K562 (cell line): Measurements from ENCODE around the gene MBNL1. TPM values are rescaled to one million over a fixed set of nuclear protein-coding genes. Genes with fewer than 3 reads are reported as not detected.
A peak's percentile ranks its signal among the peaks of the same experiment; 100 is the strongest.

ENCODE experiments used
- CBX5 ChIP-seq: IDR thresholded peaks from 2 replicates; pipeline ENCODE4 v1.6.1; 2014; ENCODE audit warnings: low read depth, borderline replicate concordance
- GATA2 ChIP-seq: sonication (generic); formaldehyde crosslinking; IDR thresholded peaks from 2 replicates; pipeline ENCODE4 v1.4.0; 2020; ENCODE audit warnings: mild to moderate bottlenecking, missing genetic modification reagents
- KLF10 ChIP-seq: fragments of 250-450 bp; sonication (Bioruptor Pico); IDR thresholded peaks from 2 replicates; pipeline ENCODE4 v1.6.1; 2021; ENCODE audit warnings: matching md5 sums
- KLF6 ChIP-seq: fragments of 250-450 bp; sonication (Bioruptor Pico); IDR thresholded peaks from 2 replicates; pipeline ENCODE4 v1.4.0; 2020; ENCODE audit warnings: mild to moderate bottlenecking, moderate library complexity, borderline replicate concordance
- LARP7 ChIP-seq: fragments of 450-650 bp; IDR thresholded peaks from 2 replicates; pipeline ENCODE4 v1.6.1; 2016
- PHB2 ChIP-seq: fragments of 450-650 bp; IDR thresholded peaks from 2 replicates; pipeline ENCODE4 v1.6.1; 2017; ENCODE audit warnings: low read depth
- POLR2B ChIP-seq: fragments of 450-650 bp; IDR thresholded peaks from 2 replicates; pipeline ENCODE4 v1.6.1; 2018; ENCODE audit warnings: low read depth; ENCODE audit not compliant: partially characterized antibody
- SMARCA4 ChIP-seq: fragments of 450-650 bp; IDR thresholded peaks from 2 replicates; pipeline ENCODE4 v1.6.1; 2016
- SRSF1 ChIP-seq: fragments of 200-400 bp; formaldehyde crosslinking; IDR thresholded peaks from 2 replicates; pipeline ENCODE4 v1.6.1; 2017; ENCODE audit warnings: mild to moderate bottlenecking, low read depth, low read length, moderate library complexity
- STAG1 ChIP-seq: sonication (generic); formaldehyde crosslinking; IDR thresholded peaks from 2 replicates; pipeline ENCODE4 v1.5.0; 2020; ENCODE audit warnings: missing genetic modification reagents, borderline replicate concordance
- STAT5A ChIP-seq: IDR thresholded peaks from 2 replicates; pipeline ENCODE4 v1.6.1; 2012; ENCODE audit warnings: low read length, inconsistent platforms, borderline replicate concordance
- ZFPM2 ChIP-seq: fragments of 250-450 bp; sonication (Bioruptor Pico); IDR thresholded peaks from 2 replicates; pipeline ENCODE4 v1.5.1; 2022; ENCODE audit warnings: mild to moderate bottlenecking
- ZNF644 ChIP-seq: fragments of 200-800 bp; sonication (Bioruptor generic); IDR thresholded peaks from 2 replicates; pipeline ENCODE4 v1.6.1; 2016; ENCODE audit warnings: low read depth, missing genetic modification characterization, missing compliant biosample characterization
- ZNF79 ChIP-seq: fragments of 250-450 bp; sonication (Bioruptor Pico); IDR thresholded peaks from 2 replicates; pipeline ENCODE4 v1.4.0; 2020; ENCODE audit warnings: low read depth, mild to moderate bottlenecking, moderate library complexity
- polyA plus RNA-seq, 8 experiments: library from polyadenylated mRNA; depleted of rRNA in 4 of 8; stranded (reverse) in 5 of 8; unstranded in 3 of 8; fragments of >200 nt; fragmentation: Nextera tagmentation in 2 of 8; fragmentation: Illumina TruSeq in 1 of 8; extraction: Ambion mirVana in 2 of 8; extraction: Trizol in 1 of 8; gene quantifications; 2 replicates each; pipeline versions ENCODE4 v1.2.1 to v1.2.3, GENCODE V29; 2011 to 2014; ENCODE audit warnings: inconsistent platforms in 1 of 8, missing spikeins in 1 of 8
- total RNA-seq, 7 experiments: library from RNA; depleted of rRNA in 6 of 7; stranded (reverse); fragments of >200 nt in 6 of 7; fragmentation: Illumina TruSeq in 2 of 7; extraction: Trizol in 2 of 7; gene quantifications; 2 replicates each; pipeline versions ENCODE4 v1.2.1 to v1.2.3, GENCODE V29; 2011 to 2021; ENCODE audit warnings: low replicate concordance in 1 of 7
- TF ChIP-seq, protein P1 (sequence below), 2 experiments: IDR thresholded peaks in 1 of 2; conservative IDR thresholded peaks in 1 of 2; 2 replicates each; pipeline ENCODE4 v1.6.1; 2016; ENCODE audit warnings: low read depth in 2 of 2, mild to moderate bottlenecking in 1 of 2, missing compliant biosample characterization in 1 of 2, missing genetic modification characterization in 1 of 2, moderate library complexity in 1 of 2
- TF ChIP-seq, protein P2 (sequence below): IDR thresholded peaks from 3 replicates; pipeline ENCODE4 v1.6.1; 2011; ENCODE audit warnings: borderline replicate concordance, mild to moderate bottlenecking, moderate library complexity; ENCODE audit not compliant: insufficient read length; ENCODE audit errors: extremely low read depth
- TF ChIP-seq, protein P3 (sequence below): fragments of 250-450 bp; sonication (Bioruptor Pico); IDR thresholded peaks from 2 replicates; pipeline ENCODE4 v1.4.0; 2020
- TF ChIP-seq, protein P4 (sequence below): fragments of 250-450 bp; sonication (Bioruptor Pico); IDR thresholded peaks from 2 replicates; pipeline ENCODE4 v1.5.0; 2020; ENCODE audit warnings: mild to moderate bottlenecking, borderline replicate concordance
- TF ChIP-seq, protein P5 (sequence below): fragments of 250-450 bp; sonication (Bioruptor Pico); IDR thresholded peaks from 2 replicates; pipeline ENCODE4 v1.8.0; 2022; ENCODE audit warnings: inconsistent platforms

The MBNL1 gene
- total and polyA plus RNA-seq, 9 of the 15 experiments (the other 6 are each of a cell fraction or from before 2014, with no cell fraction given), result 70.3 to 243 (median 220) TPM

GRCh38 chr3:152330559-152330958 is 61.8 kb downstream of the MBNL1 start (continued):
- TF ChIP-seq, protein P1, sequence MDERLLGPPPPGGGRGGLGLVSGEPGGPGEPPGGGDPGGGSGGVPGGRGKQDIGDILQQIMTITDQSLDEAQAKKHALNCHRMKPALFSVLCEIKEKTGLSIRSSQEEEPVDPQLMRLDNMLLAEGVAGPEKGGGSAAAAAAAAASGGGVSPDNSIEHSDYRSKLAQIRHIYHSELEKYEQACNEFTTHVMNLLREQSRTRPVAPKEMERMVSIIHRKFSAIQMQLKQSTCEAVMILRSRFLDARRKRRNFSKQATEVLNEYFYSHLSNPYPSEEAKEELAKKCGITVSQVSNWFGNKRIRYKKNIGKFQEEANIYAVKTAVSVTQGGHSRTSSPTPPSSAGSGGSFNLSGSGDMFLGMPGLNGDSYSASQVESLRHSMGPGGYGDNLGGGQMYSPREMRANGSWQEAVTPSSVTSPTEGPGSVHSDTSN (CRISPR knock-in tag; IDR thresholded peaks at IDR 0.05; ENCODE audit: low read depth), result no peak
- TF ChIP-seq, protein P1 (tag; conservative IDR thresholded peaks at IDR 0.05; ENCODE audit: low read depth), result no peak
- TF ChIP-seq, protein P2, sequence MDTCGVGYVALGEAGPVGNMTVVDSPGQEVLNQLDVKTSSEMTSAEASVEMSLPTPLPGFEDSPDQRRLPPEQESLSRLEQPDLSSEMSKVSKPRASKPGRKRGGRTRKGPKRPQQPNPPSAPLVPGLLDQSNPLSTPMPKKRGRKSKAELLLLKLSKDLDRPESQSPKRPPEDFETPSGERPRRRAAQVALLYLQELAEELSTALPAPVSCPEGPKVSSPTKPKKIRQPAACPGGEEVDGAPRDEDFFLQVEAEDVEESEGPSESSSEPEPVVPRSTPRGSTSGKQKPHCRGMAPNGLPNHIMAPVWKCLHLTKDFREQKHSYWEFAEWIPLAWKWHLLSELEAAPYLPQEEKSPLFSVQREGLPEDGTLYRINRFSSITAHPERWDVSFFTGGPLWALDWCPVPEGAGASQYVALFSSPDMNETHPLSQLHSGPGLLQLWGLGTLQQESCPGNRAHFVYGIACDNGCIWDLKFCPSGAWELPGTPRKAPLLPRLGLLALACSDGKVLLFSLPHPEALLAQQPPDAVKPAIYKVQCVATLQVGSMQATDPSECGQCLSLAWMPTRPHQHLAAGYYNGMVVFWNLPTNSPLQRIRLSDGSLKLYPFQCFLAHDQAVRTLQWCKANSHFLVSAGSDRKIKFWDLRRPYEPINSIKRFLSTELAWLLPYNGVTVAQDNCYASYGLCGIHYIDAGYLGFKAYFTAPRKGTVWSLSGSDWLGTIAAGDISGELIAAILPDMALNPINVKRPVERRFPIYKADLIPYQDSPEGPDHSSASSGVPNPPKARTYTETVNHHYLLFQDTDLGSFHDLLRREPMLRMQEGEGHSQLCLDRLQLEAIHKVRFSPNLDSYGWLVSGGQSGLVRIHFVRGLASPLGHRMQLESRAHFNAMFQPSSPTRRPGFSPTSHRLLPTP, result no peak
- TF ChIP-seq SMARCA4, result peak; percentile 47
- no peak for TF ChIP-seq LARP7
- TF ChIP-seq, protein P3, sequence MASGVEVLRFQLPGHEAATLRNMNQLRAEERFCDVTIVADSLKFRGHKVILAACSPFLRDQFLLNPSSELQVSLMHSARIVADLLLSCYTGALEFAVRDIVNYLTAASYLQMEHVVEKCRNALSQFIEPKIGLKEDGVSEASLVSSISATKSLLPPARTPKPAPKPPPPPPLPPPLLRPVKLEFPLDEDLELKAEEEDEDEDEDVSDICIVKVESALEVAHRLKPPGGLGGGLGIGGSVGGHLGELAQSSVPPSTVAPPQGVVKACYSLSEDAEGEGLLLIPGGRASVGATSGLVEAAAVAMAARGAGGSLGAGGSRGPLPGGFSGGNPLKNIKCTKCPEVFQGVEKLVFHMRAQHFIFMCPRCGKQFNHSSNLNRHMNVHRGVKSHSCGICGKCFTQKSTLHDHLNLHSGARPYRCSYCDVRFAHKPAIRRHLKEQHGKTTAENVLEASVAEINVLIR (CRISPR knock-in tag), result no peak
- no peak for TF ChIP-seq GATA2 (CRISPR knock-in tag)
- no peak for TF ChIP-seq SRSF1
- TF ChIP-seq STAG1 (CRISPR knock-in tag), result no peak
- no peak for TF ChIP-seq ZNF79
- TF ChIP-seq POLR2B, result no peak
- no peak for TF ChIP-seq PHB2
- no peak for TF ChIP-seq ZNF644 (tag)
- no peak for TF ChIP-seq KLF10 (CRISPR knock-in tag)
- TF ChIP-seq ZFPM2, result no peak
- TF ChIP-seq CBX5, result no peak
- TF ChIP-seq, protein P4, sequence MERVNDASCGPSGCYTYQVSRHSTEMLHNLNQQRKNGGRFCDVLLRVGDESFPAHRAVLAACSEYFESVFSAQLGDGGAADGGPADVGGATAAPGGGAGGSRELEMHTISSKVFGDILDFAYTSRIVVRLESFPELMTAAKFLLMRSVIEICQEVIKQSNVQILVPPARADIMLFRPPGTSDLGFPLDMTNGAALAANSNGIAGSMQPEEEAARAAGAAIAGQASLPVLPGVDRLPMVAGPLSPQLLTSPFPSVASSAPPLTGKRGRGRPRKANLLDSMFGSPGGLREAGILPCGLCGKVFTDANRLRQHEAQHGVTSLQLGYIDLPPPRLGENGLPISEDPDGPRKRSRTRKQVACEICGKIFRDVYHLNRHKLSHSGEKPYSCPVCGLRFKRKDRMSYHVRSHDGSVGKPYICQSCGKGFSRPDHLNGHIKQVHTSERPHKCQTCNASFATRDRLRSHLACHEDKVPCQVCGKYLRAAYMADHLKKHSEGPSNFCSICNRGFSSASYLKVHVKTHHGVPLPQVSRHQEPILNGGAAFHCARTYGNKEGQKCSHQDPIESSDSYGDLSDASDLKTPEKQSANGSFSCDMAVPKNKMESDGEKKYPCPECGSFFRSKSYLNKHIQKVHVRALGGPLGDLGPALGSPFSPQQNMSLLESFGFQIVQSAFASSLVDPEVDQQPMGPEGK, result no peak
- TF ChIP-seq STAT5A, result peak; percentile 88
- TF ChIP-seq KLF6 (CRISPR knock-in tag), result no peak
- TF ChIP-seq, protein P5, sequence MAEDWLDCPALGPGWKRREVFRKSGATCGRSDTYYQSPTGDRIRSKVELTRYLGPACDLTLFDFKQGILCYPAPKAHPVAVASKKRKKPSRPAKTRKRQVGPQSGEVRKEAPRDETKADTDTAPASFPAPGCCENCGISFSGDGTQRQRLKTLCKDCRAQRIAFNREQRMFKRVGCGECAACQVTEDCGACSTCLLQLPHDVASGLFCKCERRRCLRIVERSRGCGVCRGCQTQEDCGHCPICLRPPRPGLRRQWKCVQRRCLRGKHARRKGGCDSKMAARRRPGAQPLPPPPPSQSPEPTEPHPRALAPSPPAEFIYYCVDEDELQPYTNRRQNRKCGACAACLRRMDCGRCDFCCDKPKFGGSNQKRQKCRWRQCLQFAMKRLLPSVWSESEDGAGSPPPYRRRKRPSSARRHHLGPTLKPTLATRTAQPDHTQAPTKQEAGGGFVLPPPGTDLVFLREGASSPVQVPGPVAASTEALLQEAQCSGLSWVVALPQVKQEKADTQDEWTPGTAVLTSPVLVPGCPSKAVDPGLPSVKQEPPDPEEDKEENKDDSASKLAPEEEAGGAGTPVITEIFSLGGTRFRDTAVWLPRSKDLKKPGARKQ (CRISPR knock-in tag), result no peak
